Fibroblast of skin of abdomen (primary cell): ENCODE measurements around the gene MACC1.
A peak's percentile ranks its signal among the peaks of the same experiment; 100 is the strongest.
"Not testable (repeated sequence)": the region's sequence is repeated elsewhere in the genome, so short reads cannot be mapped to it uniquely, and the experiment has no call there.

ENCODE experiments used
- DNase-seq: peaks from one replicate; pipeline ENCODE4 v3.0.0-alpha.2; 2013

The MACC1 gene

DNA sequence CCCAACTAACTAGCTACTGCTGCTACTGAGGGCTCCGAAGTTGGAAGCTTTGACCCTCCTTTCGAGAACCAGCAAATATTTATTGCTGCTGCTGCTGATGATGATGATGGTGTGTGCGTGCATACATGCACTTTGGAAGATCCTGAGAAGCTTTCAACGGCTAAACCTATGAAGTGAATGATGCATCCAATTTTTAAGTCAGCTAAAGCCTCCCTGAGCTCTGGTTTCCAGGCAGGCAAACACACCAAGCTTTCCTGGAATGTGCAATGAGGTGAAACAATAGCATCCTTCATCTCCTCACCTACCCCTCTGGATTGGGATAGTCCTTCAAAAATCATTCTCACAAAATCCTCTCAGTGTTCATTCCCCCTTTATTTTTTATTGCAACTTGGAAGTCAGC lies 13.9 kb downstream of the MACC1 start:
- DNase-seq: no peak

DNA sequence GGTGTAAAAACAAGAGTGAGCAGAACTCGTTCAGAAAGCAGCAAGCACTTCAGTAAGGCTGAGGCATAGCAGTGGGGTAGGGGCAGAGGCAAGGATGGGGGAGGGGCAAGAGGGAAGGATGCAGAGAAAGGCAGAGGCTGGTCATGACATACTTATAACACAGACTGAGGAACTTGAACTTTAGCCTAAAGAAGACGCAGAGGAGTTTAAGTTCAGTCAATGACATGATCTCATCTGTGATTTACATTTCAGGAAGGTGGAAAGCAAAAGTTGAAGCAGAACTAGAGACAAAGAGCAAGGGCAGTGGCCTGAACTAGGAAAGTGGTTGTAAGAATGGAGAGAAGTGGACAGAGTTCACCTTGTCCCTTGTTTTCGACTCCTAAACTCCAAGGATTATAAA lies 15.8 kb downstream of the MACC1 start:
- no peak for DNase-seq

DNA sequence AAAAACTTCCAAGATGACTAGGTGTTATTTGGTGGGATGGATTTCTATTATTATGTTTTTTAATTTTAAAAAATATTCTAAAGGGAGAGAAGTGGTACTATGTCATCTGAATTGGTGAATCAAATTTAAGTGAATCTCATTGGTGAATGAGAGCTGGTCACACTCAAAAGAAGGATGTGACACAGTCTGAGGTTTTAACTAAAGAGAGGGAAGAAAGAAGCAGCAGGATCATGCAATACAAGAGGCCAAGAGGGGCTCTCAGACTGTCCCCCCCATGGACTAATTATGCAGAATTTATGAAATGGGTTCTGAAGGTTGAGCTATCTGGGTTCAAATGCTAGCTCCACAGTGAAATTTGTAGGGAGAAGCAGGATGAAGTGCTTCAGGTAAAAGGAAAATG lies 16.2 kb downstream of the MACC1 start:
- DNase-seq: no peak

DNA sequence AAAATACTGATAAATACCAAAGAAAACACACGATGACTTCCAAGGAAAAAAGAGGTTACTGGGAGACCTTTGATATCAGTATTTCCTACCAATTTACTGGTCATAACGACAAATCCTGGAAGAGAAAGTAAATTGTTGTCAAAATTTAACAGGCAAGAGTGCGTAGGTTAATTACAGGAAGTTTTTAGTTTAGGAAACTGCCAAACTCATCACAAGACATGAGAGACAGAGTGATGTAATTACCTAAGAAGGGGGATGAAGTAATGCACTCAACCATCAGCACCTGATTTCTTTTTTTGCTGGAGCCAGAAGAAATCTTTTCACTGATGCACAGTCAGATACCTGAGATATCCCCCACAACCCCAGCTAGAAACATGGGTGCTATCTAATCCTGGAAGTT lies 16.8 kb downstream of the MACC1 start:
- DNase-seq: no peak

GRCh38 chr7:20199015-20199737 lies 18.0 kb downstream of the MACC1 start:
- peak; percentile 77 for DNase-seq

- DNase-seq: no peak
Observed at GRCh38 chr7:20198260-20198659, 18.9 kb downstream of the MACC1 start.

GRCh38 chr7:20197837-20198236 lies 19.3 kb downstream of the MACC1 start:
- no peak for DNase-seq

- DNase-seq: no peak
Observed at GRCh38 chr7:20197125-20197748, 19.9 kb downstream of the MACC1 start.

DNA sequence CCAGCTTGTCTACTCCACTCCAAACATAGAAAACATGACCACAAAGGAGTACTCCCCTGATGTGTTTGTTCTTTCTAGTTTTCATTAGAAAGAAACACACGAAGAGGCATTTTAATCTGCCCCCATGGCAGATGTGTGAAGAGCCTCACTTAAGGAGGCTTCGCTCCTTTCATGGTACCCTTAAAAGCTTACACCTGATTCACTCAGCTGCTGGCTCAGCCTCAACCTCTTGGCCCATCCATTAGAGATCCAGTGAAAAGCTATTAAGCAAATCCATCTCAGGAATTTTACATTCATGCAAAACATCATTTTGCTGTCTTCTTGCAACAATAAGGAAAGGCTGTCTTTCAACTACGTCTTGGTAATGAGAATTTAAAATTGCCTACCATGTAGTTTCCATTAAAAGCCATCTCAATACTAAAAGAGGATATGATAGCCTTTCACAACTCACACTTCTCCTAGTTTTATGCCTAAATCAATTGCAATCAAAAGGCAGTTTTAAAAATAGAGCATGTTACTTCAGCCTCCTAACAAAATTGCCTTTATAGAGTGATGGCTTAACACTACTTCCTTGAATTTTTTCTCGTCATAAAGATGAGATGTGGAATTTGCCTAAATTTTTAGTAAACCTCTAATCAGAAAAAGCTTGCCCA lies 22.7 kb downstream of the MACC1 start:
- DNase-seq: no peak

DNA sequence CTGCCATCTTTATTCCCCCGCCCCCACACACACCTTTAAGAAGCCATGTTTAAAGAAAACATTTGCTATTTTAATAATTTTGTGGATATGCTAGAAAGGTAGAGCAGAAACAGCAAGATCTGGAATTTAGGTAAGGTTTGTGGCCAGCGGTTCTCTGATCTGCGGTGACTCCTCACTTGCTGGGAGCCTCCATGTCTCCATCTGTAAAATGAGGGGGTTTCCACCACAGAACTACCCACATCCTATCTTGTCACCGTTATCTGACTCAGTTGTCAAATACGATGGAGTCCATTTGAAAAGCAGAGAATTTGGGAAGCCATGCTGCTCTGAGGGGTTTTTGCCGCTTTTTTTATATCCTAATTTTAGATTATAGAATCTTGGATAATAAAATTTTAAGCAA lies 23.3 kb downstream of the MACC1 start:
- no peak for DNase-seq

- DNase-seq: no peak
Observed at GRCh38 chr7:20193242-20193777, 23.9 kb downstream of the MACC1 start.

GRCh38 chr7:20191391-20191869 lies 25.8 kb downstream of the MACC1 start:
- no peak for DNase-seq

DNA sequence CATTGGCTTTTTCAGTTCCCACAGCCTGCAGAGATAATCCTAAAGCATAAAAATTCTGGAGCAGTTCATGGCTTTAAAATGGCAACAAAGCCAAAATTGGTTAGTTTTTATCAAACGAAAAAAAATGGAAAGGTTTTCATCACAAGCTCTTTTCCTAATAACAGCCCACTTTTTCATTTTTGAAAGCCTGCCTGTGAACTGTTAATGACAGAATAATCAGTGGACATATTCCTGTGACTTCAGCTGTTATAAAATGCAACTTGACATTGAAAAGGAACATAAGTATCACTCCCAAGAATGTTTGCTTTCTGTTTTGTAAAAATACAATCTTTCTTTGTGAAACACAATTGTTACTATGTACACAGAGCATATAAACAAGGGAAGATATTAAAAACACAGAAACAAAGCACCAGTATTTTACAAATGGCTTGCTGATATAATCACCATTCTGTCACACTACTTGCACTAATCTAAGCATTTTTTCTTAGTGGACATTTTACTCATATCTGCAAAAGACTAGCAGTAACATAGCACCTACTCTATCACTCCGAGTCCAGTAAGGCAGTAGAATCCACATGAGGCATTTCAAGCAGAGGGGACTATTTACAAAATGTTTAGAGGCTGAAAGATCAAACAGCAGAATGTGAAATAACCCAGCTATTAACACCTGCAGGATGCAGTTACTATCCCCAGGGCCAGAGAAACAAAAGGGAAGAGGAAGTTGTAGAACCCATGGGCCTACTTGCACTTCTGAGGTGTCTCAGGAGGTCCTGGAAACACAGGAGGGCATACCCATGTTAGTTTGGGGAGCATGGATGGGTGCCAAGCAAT lies 26.4 kb downstream of the MACC1 start:
- no peak for DNase-seq

DNA sequence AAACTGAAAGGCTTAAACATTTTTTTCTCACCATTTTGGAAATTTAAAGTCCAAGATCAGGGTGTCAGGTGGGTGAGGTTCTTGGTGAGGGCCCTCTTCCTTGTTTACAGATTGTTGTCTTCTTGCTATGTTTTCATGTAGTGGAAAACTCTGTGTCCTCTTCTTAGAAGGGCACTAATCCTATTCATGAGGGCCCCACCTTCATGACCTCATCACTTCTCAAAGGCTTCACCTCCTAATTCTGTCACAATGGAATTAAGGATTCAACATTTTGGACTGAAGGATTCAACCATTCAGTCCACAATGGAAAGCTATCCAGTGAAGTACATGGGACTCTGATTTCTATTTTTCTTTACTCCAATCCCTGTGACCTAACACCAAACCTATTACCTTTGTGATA lies 27.3 kb downstream of the MACC1 start:
- no peak for DNase-seq

GRCh38 chr7:20188567-20188966 lies 28.6 kb downstream of the MACC1 start:
- no peak for DNase-seq

DNA sequence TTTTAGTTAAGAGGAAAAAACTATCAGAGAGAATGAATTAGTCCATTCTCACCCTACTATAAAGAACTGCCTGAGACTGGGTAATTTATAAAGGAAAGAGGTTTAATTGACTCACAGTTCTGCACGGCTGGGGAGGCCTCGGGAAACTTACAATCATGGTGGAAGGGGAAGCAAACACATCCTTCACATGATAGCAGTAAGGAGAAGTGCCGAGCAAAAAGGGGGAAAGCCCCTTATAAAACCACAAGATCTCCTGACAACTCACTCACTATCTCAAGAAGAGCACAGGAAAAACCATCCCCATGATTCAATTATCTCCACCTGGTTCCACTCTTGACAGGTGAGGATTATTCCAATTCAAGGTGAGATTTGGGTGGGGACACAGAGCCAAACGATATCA lies 29.3 kb downstream of the MACC1 start:
- not testable (repeated sequence) for DNase-seq

GRCh38 chr7:20185988-20186387 lies 31.2 kb downstream of the MACC1 start:
- no peak for DNase-seq

- peak; percentile 6 for DNase-seq
Observed at GRCh38 chr7:20183086-20183485, 34.1 kb downstream of the MACC1 start.

- no peak for DNase-seq
Observed at GRCh38 chr7:20176578-20177242, 40.5 kb downstream of the MACC1 start.

DNA sequence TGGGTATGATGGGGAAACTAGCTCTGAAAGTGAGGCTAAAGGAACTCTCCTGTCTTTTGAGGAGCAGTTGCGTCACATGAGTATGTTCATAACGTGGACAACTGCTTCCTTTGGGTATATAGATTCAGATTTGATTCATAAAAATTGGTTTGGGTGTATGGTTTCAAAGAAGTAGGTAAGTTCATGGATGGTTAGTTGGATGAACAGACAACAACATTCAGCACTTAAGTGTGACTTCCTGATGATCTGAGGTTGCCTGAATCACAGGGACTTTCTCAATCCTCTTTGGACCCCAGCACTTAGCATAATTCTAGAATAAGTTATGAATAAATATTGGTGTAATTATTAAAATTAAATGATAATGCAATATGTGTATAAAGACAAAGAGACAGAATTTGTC lies 43.4 kb downstream of the MACC1 start:
- DNase-seq: no peak

DNA sequence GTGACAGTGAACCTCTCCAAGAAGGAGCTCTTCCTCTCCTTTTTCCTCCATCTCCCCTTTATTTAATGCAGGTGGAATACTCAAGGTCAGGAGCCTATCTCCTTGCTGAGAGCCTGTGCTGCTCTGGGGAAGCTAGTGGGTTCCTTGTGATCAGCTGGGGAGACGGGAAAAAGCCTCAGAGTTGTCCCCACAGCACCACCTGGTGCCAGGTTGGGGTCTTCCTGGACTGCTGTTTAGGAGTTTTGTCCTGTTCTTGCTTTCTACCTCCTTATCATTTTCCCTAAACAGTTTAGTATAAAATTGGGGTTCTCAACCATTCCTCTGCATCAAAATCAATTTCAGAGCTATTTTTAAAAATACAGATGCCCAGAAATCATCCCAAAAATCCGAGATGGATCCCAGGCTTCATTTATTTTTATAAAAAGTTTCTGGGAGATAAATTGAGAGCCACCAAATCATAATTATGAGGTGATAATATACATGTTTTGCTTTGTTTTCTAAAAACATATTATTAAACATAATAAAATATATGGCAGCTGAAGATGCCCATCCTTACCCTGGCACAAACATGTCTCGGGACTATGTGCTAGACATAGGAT lies 44.3 kb downstream of the MACC1 start:
- peak; percentile 64 for DNase-seq

DNA sequence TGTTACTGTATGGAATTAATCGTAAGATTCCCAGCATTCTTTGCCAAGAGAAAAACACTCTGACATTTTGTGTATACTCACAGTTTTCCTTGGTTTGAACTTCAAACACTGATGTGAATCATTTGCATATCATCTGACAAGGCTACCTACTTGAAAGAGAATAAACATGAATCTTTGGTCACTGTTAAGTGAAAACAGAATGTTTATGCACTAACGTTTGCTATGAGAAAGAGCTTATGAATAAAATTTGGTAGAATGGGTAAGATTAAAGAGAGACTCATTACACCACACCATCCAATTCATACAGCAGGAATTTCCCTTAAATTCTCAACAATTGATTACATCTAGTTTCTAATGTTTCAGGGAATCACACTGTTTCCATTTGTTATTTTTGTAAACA lies 46.6 kb downstream of the MACC1 start:
- DNase-seq: peak; percentile 12
